GM20000 (cell line): ENCODE measurements around the gene FMNL2.

Source experiments
- DNase-seq: peaks from one replicate; pipeline ENCODE4 v3.0.0; 2012; ENCODE audit warnings: low spot score
- TF ChIP-seq, protein P1 (sequence below): IDR thresholded peaks from 2 replicates; pipeline ENCODE4 v1.5.1; 2012; ENCODE audit warnings: mild to moderate bottlenecking, control low read depth; ENCODE audit errors: extremely low read depth, missing control alignments

Gene FMNL2

DNA sequence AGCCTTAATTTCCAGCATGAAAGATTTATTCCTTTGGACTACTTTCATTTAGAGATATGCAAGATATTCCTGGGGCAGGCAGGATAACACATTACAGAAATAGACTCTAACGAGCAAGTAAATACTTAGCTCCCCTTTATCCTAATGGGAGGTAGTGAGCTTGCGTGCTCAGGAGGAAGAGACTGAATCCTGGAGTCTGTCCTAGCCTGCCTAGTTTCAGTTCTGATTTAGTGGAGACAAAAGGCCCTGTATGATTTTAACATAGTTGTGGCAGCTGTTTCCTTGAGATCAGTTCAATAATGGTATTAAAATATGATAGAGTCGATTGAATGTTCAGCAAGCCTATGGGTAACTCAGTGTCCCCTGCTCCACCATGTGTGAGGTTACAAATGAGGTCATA is 109.5 kb downstream of the FMNL2 start:
- TF ChIP-seq, protein P1, sequence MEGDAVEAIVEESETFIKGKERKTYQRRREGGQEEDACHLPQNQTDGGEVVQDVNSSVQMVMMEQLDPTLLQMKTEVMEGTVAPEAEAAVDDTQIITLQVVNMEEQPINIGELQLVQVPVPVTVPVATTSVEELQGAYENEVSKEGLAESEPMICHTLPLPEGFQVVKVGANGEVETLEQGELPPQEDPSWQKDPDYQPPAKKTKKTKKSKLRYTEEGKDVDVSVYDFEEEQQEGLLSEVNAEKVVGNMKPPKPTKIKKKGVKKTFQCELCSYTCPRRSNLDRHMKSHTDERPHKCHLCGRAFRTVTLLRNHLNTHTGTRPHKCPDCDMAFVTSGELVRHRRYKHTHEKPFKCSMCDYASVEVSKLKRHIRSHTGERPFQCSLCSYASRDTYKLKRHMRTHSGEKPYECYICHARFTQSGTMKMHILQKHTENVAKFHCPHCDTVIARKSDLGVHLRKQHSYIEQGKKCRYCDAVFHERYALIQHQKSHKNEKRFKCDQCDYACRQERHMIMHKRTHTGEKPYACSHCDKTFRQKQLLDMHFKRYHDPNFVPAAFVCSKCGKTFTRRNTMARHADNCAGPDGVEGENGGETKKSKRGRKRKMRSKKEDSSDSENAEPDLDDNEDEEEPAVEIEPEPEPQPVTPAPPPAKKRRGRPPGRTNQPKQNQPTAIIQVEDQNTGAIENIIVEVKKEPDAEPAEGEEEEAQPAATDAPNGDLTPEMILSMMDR, result no peak
- no peak for DNase-seq

GRCh38 chr2:152445375-152445774 is 110.4 kb downstream of the FMNL2 start:
- TF ChIP-seq, protein P1, result no peak
- DNase-seq, result no peak

- no peak for DNase-seq
- TF ChIP-seq, protein P1, result no peak
Measured at GRCh38 chr2:152445791-152446201, 110.8 kb downstream of the FMNL2 start.

DNA sequence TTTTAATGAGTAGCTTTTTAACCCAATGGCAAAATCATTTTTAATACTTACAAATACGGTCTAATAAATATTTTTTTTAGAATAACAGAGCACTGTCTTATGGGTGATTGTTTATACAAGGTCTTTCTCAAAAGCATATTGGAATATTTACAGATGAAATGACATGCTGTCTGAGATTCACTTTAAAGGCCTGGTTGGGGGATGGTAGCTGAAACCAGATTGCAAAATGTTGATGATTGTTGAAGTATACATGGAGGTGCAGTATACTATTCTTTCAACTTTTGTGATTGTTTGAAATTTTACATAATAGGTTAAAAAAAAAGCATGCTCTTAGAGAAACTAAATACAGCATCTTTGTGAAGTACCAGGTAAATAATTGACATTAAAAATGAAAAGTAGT is 111.2 kb downstream of the FMNL2 start:
- TF ChIP-seq, protein P1, result no peak
- DNase-seq, result no peak

DNA sequence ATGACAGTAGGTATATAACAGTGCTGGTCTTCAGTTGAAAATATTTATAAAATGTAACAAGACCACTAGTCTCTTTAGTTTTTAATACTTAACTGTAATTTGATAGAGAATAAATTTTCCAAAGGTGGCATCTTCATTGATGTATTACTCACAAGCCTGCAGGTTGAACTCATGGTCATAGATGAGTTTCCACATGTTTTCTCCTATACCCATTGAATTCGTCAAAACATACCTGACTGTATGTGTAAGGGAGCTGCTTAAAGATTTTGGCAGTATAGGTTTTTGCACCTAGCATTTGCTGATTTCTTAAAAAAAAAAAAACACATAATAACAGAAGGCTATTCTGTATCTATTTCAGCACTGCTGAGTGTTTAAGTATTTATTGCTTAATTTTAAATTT is 112.9 kb downstream of the FMNL2 start:
- TF ChIP-seq, protein P1, result no peak
- DNase-seq, result no peak

DNA sequence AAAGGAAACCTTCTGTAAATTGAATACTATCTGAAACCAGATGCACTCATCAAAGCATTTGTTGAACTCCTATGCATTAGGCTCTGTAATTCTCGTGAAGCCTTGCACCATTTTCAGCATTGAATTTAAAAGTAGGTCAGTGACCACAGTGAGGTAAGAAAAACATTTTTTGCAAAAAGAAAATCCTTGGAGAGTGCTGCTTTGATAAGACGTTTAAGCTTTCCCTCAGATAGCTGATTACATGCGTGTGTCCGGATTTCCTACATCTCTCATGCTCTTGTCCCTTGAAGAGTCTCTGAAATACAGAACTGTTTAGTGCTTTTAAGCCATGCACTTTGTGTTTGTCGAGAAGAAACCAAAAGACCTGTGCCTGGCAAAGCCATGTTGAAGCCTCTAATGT is 113.6 kb downstream of the FMNL2 start:
- DNase-seq, result no peak
- TF ChIP-seq, protein P1, result no peak

DNA sequence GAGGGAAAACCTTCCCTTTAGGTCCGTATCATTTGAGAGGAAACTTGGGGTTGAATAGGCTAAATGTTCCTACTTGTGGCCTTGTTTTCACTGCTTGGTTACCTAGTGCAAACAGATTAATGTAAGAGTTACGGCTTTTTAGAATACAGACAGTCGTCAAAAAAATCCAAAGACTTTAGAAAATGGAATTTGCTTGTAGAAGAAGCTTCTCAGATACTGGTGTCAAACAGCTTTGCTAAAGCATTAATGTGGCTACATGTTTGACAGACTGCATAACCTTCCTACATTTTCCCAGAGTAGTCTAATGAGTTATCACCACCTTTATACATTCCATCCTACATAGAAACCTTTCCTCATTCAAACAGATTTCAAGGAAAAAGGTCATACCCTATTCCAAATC is 114.6 kb downstream of the FMNL2 start:
- no peak for DNase-seq
- TF ChIP-seq, protein P1, result no peak
